WTC11 (cell line): Measurements from ENCODE around the gene B3GAT1.

Source experiments
- CBFB ChIP-seq: sonication (generic); formaldehyde crosslinking; IDR thresholded peaks from 2 replicates; pipeline ENCODE4 v1.8.1; 2022; ENCODE audit warnings: mild to moderate bottlenecking, low read depth, missing genetic modification reagents
- SMAD3 ChIP-seq: sonication (generic); formaldehyde crosslinking; IDR thresholded peaks from 2 replicates; pipeline ENCODE4 v1.8.0; 2022; ENCODE audit warnings: missing genetic modification reagents, mild to moderate bottlenecking, borderline replicate concordance
- ZNF121 ChIP-seq: sonication (generic); formaldehyde crosslinking; IDR thresholded peaks from 2 replicates; pipeline ENCODE4 v1.8.0; 2023; ENCODE audit warnings: missing genetic modification reagents
- ZNF232 ChIP-seq: sonication (generic); formaldehyde crosslinking; IDR thresholded peaks from 2 replicates; pipeline ENCODE4 v1.8.0; 2022; ENCODE audit warnings: mild to moderate bottlenecking, missing genetic modification reagents
- TF ChIP-seq, protein P1 (sequence below): fragments of 200-600 bp; IDR thresholded peaks from 2 replicates; pipeline ENCODE4 v1.8.0; 2022; ENCODE audit warnings: antibody characterized with exemption
- TF ChIP-seq, protein P2 (sequence below): sonication (generic); formaldehyde crosslinking; IDR thresholded peaks from 2 replicates; pipeline ENCODE4 v1.8.1; 2022; ENCODE audit warnings: mild to moderate bottlenecking, missing genetic modification reagents, moderate library complexity, borderline replicate concordance

DNA sequence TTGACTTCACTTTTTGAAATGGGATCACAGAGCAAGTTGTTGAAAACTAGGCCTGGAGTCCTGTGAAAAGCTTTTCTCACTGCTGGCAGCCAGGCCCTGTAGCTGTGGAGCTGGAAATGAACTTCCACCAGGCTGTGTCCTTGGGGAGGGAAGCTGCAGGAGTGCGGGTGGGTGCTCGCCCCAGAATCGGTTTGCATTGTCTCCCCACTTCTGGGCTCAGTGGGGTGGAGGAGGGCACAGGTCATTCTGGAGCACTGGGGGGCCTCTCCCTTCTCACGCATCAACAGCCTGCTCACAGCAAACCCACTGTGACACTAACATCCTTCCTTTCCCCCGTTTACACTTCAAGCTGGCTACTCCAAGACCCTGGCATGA, 65.1 kb downstream of the B3GAT1 start:
- no peak for TF ChIP-seq SMAD3
- TF ChIP-seq, protein P1, sequence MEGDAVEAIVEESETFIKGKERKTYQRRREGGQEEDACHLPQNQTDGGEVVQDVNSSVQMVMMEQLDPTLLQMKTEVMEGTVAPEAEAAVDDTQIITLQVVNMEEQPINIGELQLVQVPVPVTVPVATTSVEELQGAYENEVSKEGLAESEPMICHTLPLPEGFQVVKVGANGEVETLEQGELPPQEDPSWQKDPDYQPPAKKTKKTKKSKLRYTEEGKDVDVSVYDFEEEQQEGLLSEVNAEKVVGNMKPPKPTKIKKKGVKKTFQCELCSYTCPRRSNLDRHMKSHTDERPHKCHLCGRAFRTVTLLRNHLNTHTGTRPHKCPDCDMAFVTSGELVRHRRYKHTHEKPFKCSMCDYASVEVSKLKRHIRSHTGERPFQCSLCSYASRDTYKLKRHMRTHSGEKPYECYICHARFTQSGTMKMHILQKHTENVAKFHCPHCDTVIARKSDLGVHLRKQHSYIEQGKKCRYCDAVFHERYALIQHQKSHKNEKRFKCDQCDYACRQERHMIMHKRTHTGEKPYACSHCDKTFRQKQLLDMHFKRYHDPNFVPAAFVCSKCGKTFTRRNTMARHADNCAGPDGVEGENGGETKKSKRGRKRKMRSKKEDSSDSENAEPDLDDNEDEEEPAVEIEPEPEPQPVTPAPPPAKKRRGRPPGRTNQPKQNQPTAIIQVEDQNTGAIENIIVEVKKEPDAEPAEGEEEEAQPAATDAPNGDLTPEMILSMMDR: no peak
- TF ChIP-seq, protein P2, sequence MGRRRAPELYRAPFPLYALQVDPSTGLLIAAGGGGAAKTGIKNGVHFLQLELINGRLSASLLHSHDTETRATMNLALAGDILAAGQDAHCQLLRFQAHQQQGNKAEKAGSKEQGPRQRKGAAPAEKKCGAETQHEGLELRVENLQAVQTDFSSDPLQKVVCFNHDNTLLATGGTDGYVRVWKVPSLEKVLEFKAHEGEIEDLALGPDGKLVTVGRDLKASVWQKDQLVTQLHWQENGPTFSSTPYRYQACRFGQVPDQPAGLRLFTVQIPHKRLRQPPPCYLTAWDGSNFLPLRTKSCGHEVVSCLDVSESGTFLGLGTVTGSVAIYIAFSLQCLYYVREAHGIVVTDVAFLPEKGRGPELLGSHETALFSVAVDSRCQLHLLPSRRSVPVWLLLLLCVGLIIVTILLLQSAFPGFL: no peak
- TF ChIP-seq ZNF121 (CRISPR knock-in tag): no peak
- TF ChIP-seq ZNF232: no peak
- TF ChIP-seq CBFB (CRISPR knock-in tag): no peak
